HFF-Myc (cell line): Measurements from ENCODE around the gene RBM38.

ENCODE experiments used
- DNase-seq: peaks from one replicate; pipeline ENCODE4 v3.0.0-alpha.2; 2011; ENCODE audit warnings: low read depth; ENCODE audit errors: extremely low read depth
- H3K4me3 ChIP-seq: replicated peaks from 2 replicates; pipeline ENCODE4 v1.5.1; 2011; ENCODE audit warnings: low read depth, mild to moderate bottlenecking, control low read depth, low read length
- CTCF ChIP-seq: IDR thresholded peaks from 2 replicates; pipeline ENCODE4 v1.5.1; 2012; ENCODE audit warnings: mild to moderate bottlenecking, low read depth, low read length, control low read depth; ENCODE audit errors: missing control alignments

Gene RBM38

GRCh38 chr20:57374931-57375651, 16.1 kb upstream of the RBM38 start:
- TF ChIP-seq CTCF, result no peak
- DNase-seq, result no peak
- H3K4me3 ChIP-seq, result no peak overlapping the region

DNA sequence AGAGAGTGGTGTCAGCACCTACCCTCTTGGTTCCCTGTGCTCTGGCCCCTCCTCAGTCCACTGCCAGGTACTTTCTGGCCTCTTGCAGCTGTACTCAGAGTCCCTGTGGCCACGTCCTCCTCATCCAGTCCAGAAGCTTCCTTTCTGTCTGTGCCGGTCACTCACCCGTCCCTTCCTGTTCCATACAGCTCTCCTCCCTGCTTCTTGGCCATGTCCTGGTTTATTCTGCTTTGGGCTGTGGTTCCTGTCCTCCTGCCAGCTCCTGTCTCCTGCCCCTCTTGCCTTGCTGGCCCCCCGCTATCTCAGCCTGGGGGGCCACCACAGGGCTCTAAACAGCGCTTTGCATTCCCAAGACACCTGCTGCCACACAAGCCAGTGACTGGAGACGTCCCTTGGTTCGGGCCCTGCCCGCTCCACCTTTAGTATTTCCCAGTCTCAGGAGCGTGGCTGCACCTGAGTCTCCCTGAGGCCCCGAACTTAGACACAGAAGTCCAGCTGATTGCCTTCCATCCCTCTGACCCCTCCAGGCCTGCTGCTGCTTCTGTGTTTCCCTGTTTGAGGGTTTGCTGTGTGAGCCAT, 15.5 kb upstream of the RBM38 start:
- DNase-seq, result no peak
- H3K4me3 ChIP-seq, result no peak overlapping the region
- TF ChIP-seq CTCF, result no peak

DNA sequence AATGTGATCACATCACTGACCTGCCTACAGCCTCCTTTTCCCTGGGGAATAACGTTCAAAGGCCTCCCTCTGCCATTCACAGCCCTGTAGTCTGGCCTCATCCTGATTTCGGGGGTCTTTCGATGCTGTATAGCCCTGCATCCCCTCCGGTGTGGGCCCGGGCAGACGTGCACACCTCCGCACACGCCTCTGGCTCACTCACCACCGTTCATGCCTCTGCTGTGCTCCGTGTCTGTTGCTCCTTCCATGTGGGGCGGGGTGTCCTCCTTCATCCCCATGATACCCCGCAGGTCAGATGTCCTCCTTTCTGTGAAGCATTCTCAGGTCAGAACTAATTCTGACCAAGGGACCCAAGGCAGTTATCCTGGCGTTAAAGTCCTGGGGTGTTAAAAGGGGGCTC, 13.8 kb upstream of the RBM38 start:
- no peak for DNase-seq
- TF ChIP-seq CTCF, result no peak

DNA sequence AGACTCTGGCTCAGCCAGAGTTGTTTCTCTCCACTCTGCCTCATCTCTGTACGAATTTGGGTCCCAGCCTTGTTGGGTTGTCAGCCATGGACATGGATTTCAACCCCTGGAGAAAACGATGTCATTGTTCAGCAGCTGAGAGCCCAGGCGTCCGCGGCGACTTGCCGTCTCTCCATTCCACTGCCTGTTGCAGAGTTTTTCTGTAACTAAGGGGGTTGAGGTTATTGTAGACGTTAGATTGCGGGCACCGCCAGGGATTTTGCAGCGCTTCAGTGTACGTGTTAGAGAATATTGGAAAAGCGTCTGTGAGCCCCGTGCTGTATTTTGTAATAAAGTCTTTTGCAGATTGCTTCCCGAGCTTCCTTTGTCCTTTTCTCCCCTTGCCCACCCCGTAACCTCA, 13.1 kb upstream of the RBM38 start:
- no peak overlapping the region for H3K4me3 ChIP-seq
- no peak for TF ChIP-seq CTCF
- no peak for DNase-seq

More for the DNA sequence above, 13.8 kb upstream of the RBM38 start:
- no peak overlapping the region for H3K4me3 ChIP-seq

DNA sequence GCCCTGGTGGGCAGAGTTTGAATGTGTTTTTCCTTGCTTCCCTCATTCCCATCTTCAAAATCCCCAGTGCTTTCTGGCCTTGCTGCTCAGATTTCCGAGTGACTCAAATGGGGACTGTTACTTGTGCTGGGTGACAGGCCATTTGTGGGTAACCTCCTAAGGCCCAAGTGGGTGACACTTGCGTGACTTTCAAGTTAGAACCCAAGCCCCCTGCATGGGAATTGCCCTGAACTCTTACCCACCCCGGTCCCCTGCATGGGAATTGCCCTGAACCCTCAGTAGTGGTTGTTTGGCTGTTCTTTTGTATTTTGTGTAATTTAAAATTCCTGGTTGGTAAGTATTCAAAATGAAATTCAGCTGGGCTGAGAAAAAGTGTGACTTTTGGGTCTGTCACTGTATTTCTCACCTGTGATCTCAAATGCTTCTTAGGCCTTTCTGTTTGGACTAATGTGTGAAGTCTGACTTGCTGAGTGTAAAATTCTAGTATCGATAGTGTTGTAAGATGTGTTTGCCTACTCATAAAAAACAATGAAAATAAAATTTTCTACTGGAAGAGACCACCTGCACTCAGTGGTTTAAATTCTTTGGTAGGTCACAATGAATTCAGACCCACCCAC, 12.4 kb upstream of the RBM38 start:
- DNase-seq, result no peak
- no peak overlapping the region for H3K4me3 ChIP-seq
- no peak for TF ChIP-seq CTCF

- TF ChIP-seq CTCF, result no peak
- H3K4me3 ChIP-seq, result no peak overlapping the region
- DNase-seq, result no peak
Observed at GRCh38 chr20:57379263-57379647, 11.9 kb upstream of the RBM38 start.
